Lower lobe of right lung (tissue), 2 donors: ENCODE data around the gene FAM163B. TPM values are rescaled to one million over a fixed set of nuclear protein-coding genes. Genes with fewer than 3 reads are reported as not detected.
A peak's percentile ranks its signal among the peaks of the same experiment; 100 is the strongest.

Experiments
- ATAC-seq, 2 donors: fragments of 200-7000 bp; cut with Tn5 transposase; one replicate each; pipeline ENCODE4 v1.9.1; 2020 to 2022; ENCODE audit warnings: mild to moderate bottlenecking in 2 of 2, moderate library complexity in 2 of 2
- DNase-seq: peaks from one replicate; pipeline ENCODE4 v3.0.0-alpha.2; 2020
- H3K27ac ChIP-seq: fragments of 200-600 bp; one replicate; pipeline ENCODE4 v1.8.0; 2022
- H3K27me3 ChIP-seq: fragments of 200-600 bp; one replicate; pipeline ENCODE4 v1.8.0; 2022; ENCODE audit warnings: low read depth
- H3K36me3 ChIP-seq: fragments of 200-600 bp; one replicate; pipeline ENCODE4 v1.8.0; 2022; ENCODE audit warnings: mild to moderate bottlenecking
- H3K4me1 ChIP-seq: fragments of 200-600 bp; one replicate; pipeline ENCODE4 v1.8.0; 2022
- H3K4me3 ChIP-seq: fragments of 200-600 bp; one replicate; pipeline ENCODE4 v1.8.0; 2022; ENCODE audit warnings: mild to moderate bottlenecking
- H3K9me3 ChIP-seq: fragments of 200-600 bp; one replicate; pipeline ENCODE4 v1.8.0; 2022
- CTCF ChIP-seq: fragments of 200-600 bp; IDR thresholded peaks from one replicate; pipeline ENCODE4 v1.8.0; 2022; ENCODE audit warnings: antibody characterized with exemption, mild to moderate bottlenecking
- intact Hi-C: fragments of 100-400 bp; cut with DNase I; formaldehyde crosslinking; loops from one replicate; pipeline ENCODE4 v1.11.0; 2022
- total RNA-seq: library from RNA; stranded (reverse); fragmentation: NEBNext Ultra II Directional; extraction: Animal tissue kit (Norgen Biotek cat#: 25700); gene quantifications from one replicate; pipeline ENCODE4 v1.2.1, GENCODE V29; 2021
- donor health status: DM: no; HTN: yes; CAD: no; lungs with severe emphysema.

Gene FAM163B
- total RNA-seq, 1 donor from 2014 or later = not detected

- Histone ChIP-seq H3K4me3 (no peak overlapping the region), H3K4me1 (peaks cover 34% of the 10 kb centered on the region), H3K9me3 (no peaks in the 10 kb centered on the region), H3K27ac (peak overlapping the region; percentile 65), H3K27me3 (peaks cover 48% of the 10 kb centered on the region), H3K36me3 (no peaks in the 10 kb centered on the region)
- DNase-seq = no peak
- intact Hi-C loops = no loop called here
- no peak for ATAC-seq
- no peak for TF ChIP-seq CTCF
These were observed 26.6 kb downstream of the FAM163B start for GRCh38 chr9:133582501-133583045.

GRCh38 chr9:133581513-133582343, 27.5 kb downstream of the FAM163B start:
- ATAC-seq (peak in 1 of 2 donors; percentile 7), DNase-seq (no peak)
- Histone ChIP-seq H3K27me3 (peaks cover 45% of the 10 kb centered on the region), H3K27ac (peak overlapping the region; percentile 65), H3K36me3 (no peaks in the 10 kb centered on the region), H3K4me1 (peaks cover 42% of the 10 kb centered on the region), H3K4me3 (no peak overlapping the region), H3K9me3 (no peaks in the 10 kb centered on the region)
- intact Hi-C loops = no loop called here
- TF ChIP-seq CTCF = no peak

- ATAC-seq = no peak
These were observed 28.2 kb downstream of the FAM163B start for GRCh38 chr9:133581011-133581410.

GRCh38 chr9:133580419-133580738, 28.8 kb downstream of the FAM163B start:
- no peak for DNase-seq
- no peak for TF ChIP-seq CTCF
- no peak overlapping the region for H3K27ac ChIP-seq
- H3K36me3 ChIP-seq = no peaks in the 10 kb centered on the region
- H3K4me3 ChIP-seq = no peak overlapping the region
- peaks cover 43% of the 10 kb centered on the region for H3K4me1 ChIP-seq
- no peak for ATAC-seq
- H3K27me3 ChIP-seq = peaks cover 32% of the 10 kb centered on the region
- intact Hi-C loops = no loop called here
- no peaks in the 10 kb centered on the region for H3K9me3 ChIP-seq

More at GRCh38 chr9:133581011-133581410, 28.2 kb downstream of the FAM163B start:
- intact Hi-C loops = no loop called here
- no peaks in the 10 kb centered on the region for H3K9me3 ChIP-seq
- peaks cover 38% of the 10 kb centered on the region for H3K27me3 ChIP-seq
- no peak overlapping the region for H3K4me3 ChIP-seq
- peak overlapping the region; percentile 65 for H3K27ac ChIP-seq
- H3K4me1 ChIP-seq = peaks cover 46% of the 10 kb centered on the region
- DNase-seq = no peak
- H3K36me3 ChIP-seq = no peaks in the 10 kb centered on the region
- no peak for TF ChIP-seq CTCF

- TF ChIP-seq CTCF = no peak
- no peak overlapping the region for H3K4me3 ChIP-seq
- DNase-seq (no peak), ATAC-seq (no peak)
- intact Hi-C loops = no loop called here
- H3K4me1 ChIP-seq = peaks cover 37% of the 10 kb centered on the region
- peaks cover 26% of the 10 kb centered on the region for H3K27me3 ChIP-seq
- H3K36me3 ChIP-seq = no peaks in the 10 kb centered on the region
- no peak overlapping the region for H3K27ac ChIP-seq
- H3K9me3 ChIP-seq = no peaks in the 10 kb centered on the region
These were observed 29.4 kb downstream of the FAM163B start for GRCh38 chr9:133579601-133580418.
